ENCODE results near the gene PACSIN2.

DNA sequence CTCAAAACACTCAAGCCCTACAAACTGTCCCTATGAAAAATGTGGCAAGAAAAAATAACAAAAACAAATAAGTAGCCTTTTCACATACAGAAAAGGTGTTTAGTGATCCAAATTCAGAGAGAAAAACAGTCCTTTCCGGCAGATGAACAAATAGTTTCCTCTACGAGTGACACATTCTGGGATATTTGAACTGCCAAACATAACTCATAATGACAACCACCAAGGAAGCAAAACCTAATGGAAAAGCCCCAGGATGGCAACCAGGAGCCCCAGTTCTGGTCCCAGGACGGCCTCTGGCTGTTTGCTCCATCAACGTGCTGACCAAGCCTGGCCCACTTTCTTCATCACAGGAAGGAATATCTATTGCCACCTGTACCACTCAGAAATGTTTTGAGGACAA, 6.0 kb downstream of the PACSIN2 start:
- TF ChIP-seq GATA3 (IDR thresholded peaks at IDR 0.05; ENCODE audit: low read depth, low read length) (no peak), GATA2 (IDR thresholded peaks at IDR 0.05; ENCODE audit: low read depth, low read length) (no peak)
